Measurements from ENCODE around the gene CDH4.

DNA sequence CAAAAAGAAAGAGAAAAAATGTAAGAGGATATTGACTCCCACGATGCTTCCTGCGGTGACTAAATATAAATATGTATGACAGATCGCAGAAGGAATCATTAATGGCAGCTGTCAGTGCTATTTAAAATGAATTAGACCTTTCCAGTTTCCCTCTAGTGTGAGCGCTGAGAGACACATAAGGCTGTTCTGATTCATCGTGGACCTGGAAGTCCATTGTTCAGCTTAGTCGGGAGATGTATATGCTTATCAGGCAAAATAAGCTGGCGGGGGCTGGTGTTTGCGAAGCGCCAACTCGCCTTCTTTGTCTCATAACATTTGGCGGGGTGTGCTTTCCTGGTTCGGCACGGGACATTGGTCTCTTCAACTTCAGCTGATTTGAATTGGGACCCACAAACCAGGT lies 95.4 kb downstream of the CDH4 start:
- no peak for TF ChIP-seq EP300 (IDR thresholded peaks at IDR 0.05)
- TF ChIP-seq, protein P1, sequence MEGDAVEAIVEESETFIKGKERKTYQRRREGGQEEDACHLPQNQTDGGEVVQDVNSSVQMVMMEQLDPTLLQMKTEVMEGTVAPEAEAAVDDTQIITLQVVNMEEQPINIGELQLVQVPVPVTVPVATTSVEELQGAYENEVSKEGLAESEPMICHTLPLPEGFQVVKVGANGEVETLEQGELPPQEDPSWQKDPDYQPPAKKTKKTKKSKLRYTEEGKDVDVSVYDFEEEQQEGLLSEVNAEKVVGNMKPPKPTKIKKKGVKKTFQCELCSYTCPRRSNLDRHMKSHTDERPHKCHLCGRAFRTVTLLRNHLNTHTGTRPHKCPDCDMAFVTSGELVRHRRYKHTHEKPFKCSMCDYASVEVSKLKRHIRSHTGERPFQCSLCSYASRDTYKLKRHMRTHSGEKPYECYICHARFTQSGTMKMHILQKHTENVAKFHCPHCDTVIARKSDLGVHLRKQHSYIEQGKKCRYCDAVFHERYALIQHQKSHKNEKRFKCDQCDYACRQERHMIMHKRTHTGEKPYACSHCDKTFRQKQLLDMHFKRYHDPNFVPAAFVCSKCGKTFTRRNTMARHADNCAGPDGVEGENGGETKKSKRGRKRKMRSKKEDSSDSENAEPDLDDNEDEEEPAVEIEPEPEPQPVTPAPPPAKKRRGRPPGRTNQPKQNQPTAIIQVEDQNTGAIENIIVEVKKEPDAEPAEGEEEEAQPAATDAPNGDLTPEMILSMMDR (IDR thresholded peaks at IDR 0.05) = no peak
- no peak for TF ChIP-seq POLR2A (IDR thresholded peaks at IDR 0.05)

All from upper lobe of left lung (tissue), 4 donors.